Esophagus muscularis mucosa (tissue), 4 donors: ENCODE measurements around the gene ICE1. TPM values are rescaled to one million over a fixed set of nuclear protein-coding genes. Genes with fewer than 3 reads are reported as not detected.
"Not testable (repeated sequence)": the region's sequence is repeated elsewhere in the genome, so short reads cannot be mapped to it uniquely, and the experiment has no call there.

ENCODE experiments used
- DNase-seq: peaks from one replicate; pipeline ENCODE4 v3.0.0-alpha.2; 2017; ENCODE audit errors: extremely low spot score
- H3K27ac ChIP-seq, 4 donors: fragments of 200-600 bp; sonication (generic); replicated peaks in 1 of 4; 1 replicate in 3 of 4; 2 replicates in 1 of 4; pipeline ENCODE4 v1.5.1; 2016 to 2019; ENCODE audit warnings: mild to moderate bottlenecking in 1 of 4
- H3K27me3 ChIP-seq, 4 donors: fragments of 200-600 bp; sonication (generic); one replicate each; pipeline versions ENCODE4 v1.5.1 to v1.6.0; 2016 to 2019
- H3K36me3 ChIP-seq, 4 donors: fragments of 200-600 bp; sonication (generic); one replicate each; pipeline ENCODE4 v1.5.1; 2016 to 2019
- H3K4me1 ChIP-seq, 4 donors: fragments of 200-600 bp; sonication (generic); one replicate each; pipeline ENCODE4 v1.5.1; 2016 to 2019
- H3K4me3 ChIP-seq, 4 donors: fragments of 200-600 bp; sonication (generic); 1 replicate in 2 of 4; 2 replicates in 2 of 4; pipeline ENCODE4 v1.5.1; 2016 to 2019; ENCODE audit warnings: mild to moderate bottlenecking in 4 of 4, moderate library complexity in 1 of 4
- H3K9me3 ChIP-seq, 4 donors: fragments of 200-600 bp; sonication (generic); 1 replicate in 3 of 4; 2 replicates in 1 of 4; pipeline ENCODE4 v1.5.1; 2016 to 2019
- CTCF ChIP-seq, 3 experiments: fragments of 200-600 bp in 2 of 3; fragments of 450-650 bp in 1 of 3; sonication (generic) in 2 of 3; IDR thresholded peaks; one replicate each; pipeline ENCODE4 v1.5.1; 2017 to 2019; ENCODE audit warnings: antibody characterized with exemption in 3 of 3, mild to moderate bottlenecking in 2 of 3, moderate library complexity in 1 of 3
- EP300 ChIP-seq: sonication (generic); formaldehyde crosslinking; IDR thresholded peaks from one replicate; pipeline ENCODE4 v1.6.1; 2017; ENCODE audit warnings: antibody characterized with exemption
- POLR2A ChIP-seq: fragments of 450-650 bp; IDR thresholded peaks from one replicate; pipeline ENCODE4 v1.6.1; 2017; ENCODE audit warnings: antibody characterized with exemption, moderate library complexity, mild to moderate bottlenecking, low read depth
- POLR2AphosphoS5 ChIP-seq, 2 donors: sonication (generic); formaldehyde crosslinking; IDR thresholded peaks; one replicate each; pipeline ENCODE4 v1.6.1; 2017; ENCODE audit warnings: antibody characterized with exemption in 2 of 2
- WGBS: methylation state at CpG from one replicate; pipeline ENCODE4 v1.1.5; 2018; 5-methylcytosine and 5-hydroxymethylcytosine counted together
- intact Hi-C: fragments of 100-400 bp; cut with DNase I; formaldehyde crosslinking; loops from one replicate; pipeline ENCODE4 v1.15.1; 2023
- total RNA-seq, 4 donors: library from RNA; depleted of rRNA; stranded (reverse); fragments of >200 nt; gene quantifications; one replicate each; pipeline versions ENCODE4 v1.1.0 to v1.2.1, GENCODE V29; 2016

ICE1 gene
- total RNA-seq, 4 donors from 2014 or later = 27.6 to 31.6 (median 30.1) TPM

- Histone ChIP-seq H3K27me3 (no peaks in the 10 kb centered on the region), H3K4me1 (no peaks in the 10 kb centered on the region), H3K27ac (no peak overlapping the region), H3K9me3 (no peaks in the 10 kb centered on the region), H3K4me3 (no peak overlapping the region), H3K36me3 (peaks cover 6 to 67% (median 49%) of the 10 kb centered on the region in 4 donors)
- intact Hi-C loops = no loop called here
- no peak for TF ChIP-seq POLR2AphosphoS5 (IDR thresholded peaks at IDR 0.05)
- WGBS = 84% methylated on average over 5 of the region's 5 CpGs
- DNase-seq = no peak
Observed at GRCh38 chr5:5474961-5475360, 52.5 kb downstream of the ICE1 start.

GRCh38 chr5:5475975-5476374 lies 53.5 kb downstream of the ICE1 start:
- Histone ChIP-seq H3K4me1 (no peaks in the 10 kb centered on the region), H3K36me3 (peaks cover 6 to 62% (median 46%) of the 10 kb centered on the region in 4 donors), H3K9me3 (no peaks in the 10 kb centered on the region), H3K27ac (no peak overlapping the region), H3K27me3 (no peaks in the 10 kb centered on the region), H3K4me3 (no peak overlapping the region)
- WGBS = 97% methylated on average over 2 of the region's 2 CpGs
- intact Hi-C loops = no loop called here
- TF ChIP-seq POLR2A (no peak), POLR2AphosphoS5 (IDR thresholded peaks at IDR 0.05) (no peak), EP300 (no peak), CTCF (IDR thresholded peaks at IDR 0.05) (no peak)
- no peak for DNase-seq

GRCh38 chr5:5479578-5479977 lies 57.1 kb downstream of the ICE1 start:
- H3K27me3 ChIP-seq, H3K9me3 ChIP-seq, H3K4me3 ChIP-seq, H3K27ac ChIP-seq, intact Hi-C loops, DNase-seq, H3K4me1 ChIP-seq: not testable (repeated sequence)
- WGBS = 100% methylated on average over 1 of the region's 1 CpG
- peaks cover 10 to 71% (median 36%) of the 10 kb centered on the region in 4 donors for H3K36me3 ChIP-seq

GRCh38 chr5:5480481-5481111 lies 58.1 kb downstream of the ICE1 start:
- no peaks in the 10 kb centered on the region for H3K9me3 ChIP-seq
- H3K4me3 ChIP-seq = no peak overlapping the region
- no peak for DNase-seq
- peaks cover 10 to 67% (median 27%) of the 10 kb centered on the region in 4 donors for H3K36me3 ChIP-seq
- no peaks in the 10 kb centered on the region for H3K27me3 ChIP-seq
- TF ChIP-seq POLR2AphosphoS5 (IDR thresholded peaks at IDR 0.05) (no peak), CTCF (IDR thresholded peaks at IDR 0.05) (no peak), EP300 (no peak), POLR2A (no peak)
- intact Hi-C loops = no loop called here
- H3K4me1 ChIP-seq = no peaks in the 10 kb centered on the region
- 89% methylated on average over 8 of the region's 8 CpGs for WGBS
- H3K27ac ChIP-seq = no peak overlapping the region

GRCh38 chr5:5481206-5481605 lies 58.7 kb downstream of the ICE1 start:
- Histone ChIP-seq H3K9me3 (no peaks in the 10 kb centered on the region), H3K4me1 (no peaks in the 10 kb centered on the region), H3K27me3 (no peaks in the 10 kb centered on the region), H3K36me3 (peaks cover 10 to 65% (median 22%) of the 10 kb centered on the region in 4 donors), H3K27ac (no peak overlapping the region), H3K4me3 (no peak overlapping the region)
- DNase-seq = no peak
- WGBS = 63% methylated on average over 3 of the region's 3 CpGs
- TF ChIP-seq CTCF (IDR thresholded peaks at IDR 0.05) (no peak), POLR2AphosphoS5 (IDR thresholded peaks at IDR 0.05) (no peak), EP300 (no peak), POLR2A (no peak)
- intact Hi-C loops = no loop called here

GRCh38 chr5:5481633-5482032 lies 59.2 kb downstream of the ICE1 start:
- Histone ChIP-seq H3K4me1 (no peaks in the 10 kb centered on the region), H3K4me3 (no peak overlapping the region), H3K27ac (no peak overlapping the region), H3K9me3 (no peaks in the 10 kb centered on the region), H3K27me3 (no peaks in the 10 kb centered on the region), H3K36me3 (peaks cover 10 to 64% (median 18%) of the 10 kb centered on the region in 4 donors)
- no peak for DNase-seq
- intact Hi-C loops = no loop called here
- no peak for TF ChIP-seq EP300
- no peak for TF ChIP-seq CTCF (IDR thresholded peaks at IDR 0.05)
- TF ChIP-seq POLR2A = no peak
- no peak for TF ChIP-seq POLR2AphosphoS5 (IDR thresholded peaks at IDR 0.05)
- WGBS = 72% methylated on average over 4 of the region's 4 CpGs
